Adrenal gland (tissue), 5 donors: Measurements from ENCODE around the gene VPS29.

ENCODE experiments used
- POLR2A ChIP-seq, 2 donors: fragments of 450-650 bp; IDR thresholded peaks; one replicate each; pipeline ENCODE4 v1.6.1; 2017; ENCODE audit warnings: antibody characterized with exemption in 2 of 2, mild to moderate bottlenecking in 2 of 2, moderate library complexity in 1 of 2
- TF ChIP-seq, protein P1 (sequence below), 6 experiments: fragments of 450-650 bp in 4 of 6; fragments of 200-600 bp in 2 of 6; sonication (generic) in 1 of 6; IDR thresholded peaks; 1 replicate in 5 of 6; 2 replicates in 1 of 6; pipeline versions ENCODE4 v1.5.1 to v1.8.0; 2016 to 2021; ENCODE audit warnings: antibody characterized with exemption in 6 of 6, mild to moderate bottlenecking in 2 of 6, moderate library complexity in 1 of 6
- donor health status: DM: no; HTN: no; CAD: no.

DNA sequence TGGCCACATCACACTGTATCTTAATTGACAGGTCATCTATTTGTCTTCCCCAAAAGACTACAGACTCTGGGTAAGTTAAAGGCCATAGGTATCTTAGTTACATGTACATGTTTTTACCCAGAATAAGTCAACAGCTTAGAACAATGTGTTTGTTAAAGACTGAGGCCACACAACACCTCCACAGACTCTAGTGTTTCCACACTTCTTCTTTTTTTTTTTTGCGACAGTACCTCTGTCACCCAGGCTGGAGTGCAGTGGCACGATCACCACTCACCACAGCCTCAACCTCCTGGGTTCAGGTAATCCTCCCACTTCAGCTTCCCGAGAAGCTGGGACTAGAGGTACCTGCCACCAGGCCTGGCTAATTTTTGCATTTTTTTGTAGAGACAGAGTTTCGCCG lies 35.1 kb downstream of the VPS29 start:
- TF ChIP-seq, protein P1, sequence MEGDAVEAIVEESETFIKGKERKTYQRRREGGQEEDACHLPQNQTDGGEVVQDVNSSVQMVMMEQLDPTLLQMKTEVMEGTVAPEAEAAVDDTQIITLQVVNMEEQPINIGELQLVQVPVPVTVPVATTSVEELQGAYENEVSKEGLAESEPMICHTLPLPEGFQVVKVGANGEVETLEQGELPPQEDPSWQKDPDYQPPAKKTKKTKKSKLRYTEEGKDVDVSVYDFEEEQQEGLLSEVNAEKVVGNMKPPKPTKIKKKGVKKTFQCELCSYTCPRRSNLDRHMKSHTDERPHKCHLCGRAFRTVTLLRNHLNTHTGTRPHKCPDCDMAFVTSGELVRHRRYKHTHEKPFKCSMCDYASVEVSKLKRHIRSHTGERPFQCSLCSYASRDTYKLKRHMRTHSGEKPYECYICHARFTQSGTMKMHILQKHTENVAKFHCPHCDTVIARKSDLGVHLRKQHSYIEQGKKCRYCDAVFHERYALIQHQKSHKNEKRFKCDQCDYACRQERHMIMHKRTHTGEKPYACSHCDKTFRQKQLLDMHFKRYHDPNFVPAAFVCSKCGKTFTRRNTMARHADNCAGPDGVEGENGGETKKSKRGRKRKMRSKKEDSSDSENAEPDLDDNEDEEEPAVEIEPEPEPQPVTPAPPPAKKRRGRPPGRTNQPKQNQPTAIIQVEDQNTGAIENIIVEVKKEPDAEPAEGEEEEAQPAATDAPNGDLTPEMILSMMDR (IDR thresholded peaks at IDR 0.05) = no peak
- no peak for TF ChIP-seq POLR2A (IDR thresholded peaks at IDR 0.05)
